ENCODE results near the gene PTP4A2. TPM values are rescaled to one million over a fixed set of nuclear protein-coding genes. Genes with fewer than 3 reads are reported as not detected.
"Not testable (repeated sequence)": the region's sequence is repeated elsewhere in the genome, so short reads cannot be mapped to it uniquely, and the experiment has no call there.

The PTP4A2 gene
- total RNA-seq, 1 experiment from 2014 or later, result 393 TPM

GRCh38 chr1:31951276-31951675, 13.1 kb upstream of the PTP4A2 start:
- DNase-seq (ENCODE audit: low read depth), result no peak

GRCh38 chr1:31949862-31950261, 11.7 kb upstream of the PTP4A2 start:
- no peak for DNase-seq (ENCODE audit: low read depth)

- DNase-seq (ENCODE audit: low read depth), result not testable (repeated sequence)
Measured at GRCh38 chr1:31945677-31946076, 7.5 kb upstream of the PTP4A2 start.

GRCh38 chr1:31944205-31945089, 6.3 kb upstream of the PTP4A2 start:
- peak; percentile 91 for DNase-seq (ENCODE audit: low read depth)

- DNase-seq (ENCODE audit: low read depth), result peak; percentile 59
Measured at GRCh38 chr1:31943546-31944184, 5.5 kb upstream of the PTP4A2 start.

- not testable (repeated sequence) for DNase-seq (ENCODE audit: low read depth)
Measured at GRCh38 chr1:31942061-31942460, 3.9 kb upstream of the PTP4A2 start.

- peak; percentile 92 for DNase-seq (ENCODE audit: low read depth)
Measured at GRCh38 chr1:31939484-31940329, 1.5 kb upstream of the PTP4A2 start.

GRCh38 chr1:31937300-31938183, 626 bp downstream of the PTP4A2 start:
- peak; percentile 71 for DNase-seq (ENCODE audit: low read depth)

GRCh38 chr1:31936981-31937299, 1.2 kb downstream of the PTP4A2 start:
- DNase-seq (ENCODE audit: low read depth), result no peak

- DNase-seq (ENCODE audit: low read depth), result no peak
Measured at GRCh38 chr1:31936278-31936980, 1.7 kb downstream of the PTP4A2 start.

GRCh38 chr1:31934706-31935629, 3.2 kb downstream of the PTP4A2 start:
- peak; percentile 42 for DNase-seq (ENCODE audit: low read depth)

- peak; percentile 51 for DNase-seq (ENCODE audit: low read depth)
Measured at GRCh38 chr1:31932491-31933316, 5.5 kb downstream of the PTP4A2 start.

- DNase-seq (ENCODE audit: low read depth), result peak; percentile 65
Measured at GRCh38 chr1:31931593-31932225, 6.5 kb downstream of the PTP4A2 start.

- DNase-seq (ENCODE audit: low read depth), result no peak
Measured at GRCh38 chr1:31930836-31931592, 7.2 kb downstream of the PTP4A2 start.

- no peak for DNase-seq (ENCODE audit: low read depth)
Measured at GRCh38 chr1:31927661-31927980, 10.5 kb downstream of the PTP4A2 start.

- no peak for DNase-seq (ENCODE audit: low read depth)
Measured at GRCh38 chr1:31926853-31927660, 11.1 kb downstream of the PTP4A2 start.

- DNase-seq (ENCODE audit: low read depth), result no peak
Measured at GRCh38 chr1:31926252-31926651, 11.9 kb downstream of the PTP4A2 start.

All from Daoy (cell line).